HCT116 (cell line): Measurements from ENCODE around the gene GNG2. TPM values are rescaled to one million over a fixed set of nuclear protein-coding genes. Genes with fewer than 3 reads are reported as not detected.

Experiments used
- ATAC-seq: fragments of 200-7000 bp; cut with Tn5 transposase; 2 replicates; pipeline ENCODE4 v1.9.1; 2020; ENCODE audit warnings: mild to moderate bottlenecking, moderate library complexity
- BruUV-seq: library from RNA; stranded (reverse); fragments of 400-500 nt; replicated peaks from 2 replicates; lab custom pipeline; 2021; lab: Mats Ljungman, UMichigan
- CTCF ChIA-PET: fragments of 300-600 bp; sonication (Branson Sonifier 250); formaldehyde crosslinking; loops from one replicate; lab custom pipeline; 2021; ENCODE audit warnings: antibody characterized with exemption; lab: Charles Lee
- POLR2A ChIA-PET: fragments of 300-600, 350-600 bp; sonication (Branson Sonifier 250); formaldehyde crosslinking; loops from one replicate; lab custom pipeline; 2021; ENCODE audit warnings: antibody characterized with exemption; lab: Charles Lee
- RAD21 ChIA-PET, 2 experiments: fragments of 300-600 bp; sonication (Branson Sonifier 250); formaldehyde crosslinking; loops; one replicate each; lab custom pipeline; 2023; ENCODE audit warnings: low total read pairs in 2 of 2; ENCODE audit not compliant: uncharacterized antibody in 2 of 2, unreplicated experiment in 2 of 2, low non-redundant PET in 1 of 2; lab: Charles Lee
- DNase-seq: peaks from one replicate; pipeline ENCODE4 v3.0.0-alpha.2; 2010; ENCODE audit warnings: low read depth, low spot score
- H2AFZ ChIP-seq: fragments of 200-600 bp; shearing (Covaris generic), sonication (generic); 2 replicates; pipeline ENCODE4 v1.6.1; 2017; ENCODE audit warnings: low read depth, mixed run types, mixed read lengths, antibody characterized with exemption, low read length; ENCODE audit not compliant: poor library complexity, severe bottlenecking
- H3K27ac ChIP-seq: 2 replicates; pipeline ENCODE4 v1.5.1; 2012; ENCODE audit warnings: low read depth, low read length
- H3K27me3 ChIP-seq: fragments of 200-600 bp; sonication (generic); 2 replicates; pipeline ENCODE4 v1.6.1; 2016; ENCODE audit warnings: mixed run types, low read length, mixed read lengths; ENCODE audit not compliant: insufficient read depth
- H3K36me3 ChIP-seq, 2 experiments: fragments of 200-500 bp in 1 of 2; fragments of 200-600 bp in 1 of 2; sonication (Bioruptor generic) in 1 of 2; sonication (generic) in 1 of 2; 2 replicates each; pipeline versions ENCODE4 v1.5.1 to v1.6.1; 2014 to 2016; ENCODE audit warnings: low read length in 2 of 2, inconsistent platforms in 1 of 2, mixed read lengths in 1 of 2, mixed run types in 1 of 2; ENCODE audit not compliant: insufficient read depth in 2 of 2, control insufficient read depth in 1 of 2
- H3K4me1 ChIP-seq, 2 experiments: fragments of 200-600 bp in 1 of 2; sonication (generic) in 1 of 2; 2 replicates each; pipeline versions ENCODE4 v1.5.1 to v1.6.1; 2012 to 2017; ENCODE audit warnings: low read length in 2 of 2, inconsistent platforms in 1 of 2, mild to moderate bottlenecking in 1 of 2, mixed read lengths in 1 of 2, mixed run types in 1 of 2, moderate library complexity in 1 of 2; ENCODE audit not compliant: insufficient read depth in 2 of 2, control insufficient read depth in 1 of 2
- H3K4me2 ChIP-seq: fragments of 200-600 bp; sonication (generic); 2 replicates; pipeline ENCODE4 v1.6.1; 2017; ENCODE audit warnings: mixed run types, low read length, mixed read lengths
- H3K4me3 ChIP-seq, 2 experiments: fragments of 200-600 bp in 1 of 2; sonication (generic) in 1 of 2; replicated peaks in 1 of 2; 2 replicates each; pipeline ENCODE4 v1.5.1; 2011 to 2016; ENCODE audit warnings: low read length in 2 of 2, control low read depth in 1 of 2, low read depth in 1 of 2, mild to moderate bottlenecking in 1 of 2, mixed read lengths in 1 of 2, mixed run types in 1 of 2
- H3K79me2 ChIP-seq: fragments of 200-600 bp; sonication (generic); 2 replicates; pipeline ENCODE4 v1.6.1; 2017; ENCODE audit warnings: mild to moderate bottlenecking, mixed run types, low read length, moderate library complexity, mixed read lengths; ENCODE audit not compliant: insufficient read depth
- H3K9ac ChIP-seq: fragments of 200-600 bp; sonication (generic); 2 replicates; pipeline ENCODE4 v1.6.1; 2016; ENCODE audit warnings: low read length, mixed read lengths
- H3K9me2 ChIP-seq: fragments of 200-600 bp; sonication (generic), shearing (Covaris generic); 2 replicates; pipeline ENCODE4 v1.6.1; 2017; ENCODE audit warnings: mixed run types, mild to moderate bottlenecking, moderate library complexity; ENCODE audit not compliant: insufficient read depth
- H3K9me3 ChIP-seq, 2 experiments: fragments of 200-500 bp in 1 of 2; fragments of 200-600 bp in 1 of 2; sonication (Bioruptor generic) in 1 of 2; sonication (generic) in 1 of 2; 2 replicates each; pipeline ENCODE4 v1.6.1; 2014 to 2017; ENCODE audit warnings: low read length in 2 of 2, mixed read lengths in 2 of 2, inconsistent platforms in 1 of 2, low read depth in 1 of 2, mild to moderate bottlenecking in 1 of 2, mixed run types in 1 of 2, moderate library complexity in 1 of 2; ENCODE audit not compliant: control insufficient read depth in 1 of 2, insufficient read depth in 1 of 2
- H4K20me1 ChIP-seq: fragments of 200-600 bp; sonication (generic), shearing (Covaris generic); 2 replicates; pipeline ENCODE4 v1.6.1; 2017; ENCODE audit warnings: mixed run types, mild to moderate bottlenecking, moderate library complexity; ENCODE audit not compliant: insufficient read depth
- CEBPB ChIP-seq: IDR thresholded peaks from 2 replicates; pipeline ENCODE4 v1.6.1; 2012; ENCODE audit warnings: low read depth
- ELF1 ChIP-seq: IDR thresholded peaks from 2 replicates; pipeline ENCODE4 v1.6.1; 2012; ENCODE audit warnings: low read depth, borderline replicate concordance
- MAX ChIP-seq: IDR thresholded peaks from 2 replicates; pipeline ENCODE4 v1.6.1; 2012
- SRF ChIP-seq: IDR thresholded peaks from 2 replicates; pipeline ENCODE4 v1.6.1; 2012; ENCODE audit warnings: low read depth
- TCF7L2 ChIP-seq: IDR thresholded peaks from 2 replicates; pipeline ENCODE4 v1.7.0; 2011; ENCODE audit warnings: borderline replicate concordance, inconsistent platforms; ENCODE audit not compliant: insufficient read depth, insufficient read length; ENCODE audit errors: extremely low read depth
- ZNF274 ChIP-seq: fragments of 200-500 bp; sonication (Bioruptor generic); IDR thresholded peaks from 2 replicates; pipeline ENCODE4 v1.6.1; 2014; ENCODE audit warnings: mild to moderate bottlenecking, low read depth, low read length, inconsistent platforms
- intact Hi-C: fragments of 100-400 bp; cut with micrococcal nuclease; formaldehyde crosslinking; loops from 2 replicates; pipeline ENCODE4 v1.10.0; 2022
- total RNA-seq: library from RNA; stranded (reverse); gene quantifications from one replicate; pipeline ENCODE4 v1.2.1, GENCODE V29; 2021; ENCODE audit not compliant: unreplicated experiment

Gene GNG2
- total RNA-seq, 1 experiment from 2014 or later, result 0.74 TPM

GRCh38 chr14:51881636-51882035 is 21.2 kb downstream of the GNG2 start:
- no peak overlapping the region for H3K27ac ChIP-seq
- ChIA-PET CTCF (interaction anchor here (1.6 kb wide), 1 partner anchor 97 kb away, joined by 5 read pairs; no protein-coding TSS in a partner anchor), POLR2A (no interaction called here), RAD21 (no interaction called here)
- H3K4me3 ChIP-seq, result no peak overlapping the region
- no peak overlapping the region for H2AFZ ChIP-seq
- intact Hi-C loops, result no loop called here
- BruUV-seq, result no TSS peak
- H4K20me1 ChIP-seq, result no peaks in the 10 kb centered on the region
- no peak overlapping the region for H3K4me2 ChIP-seq
- no peaks in the 10 kb centered on the region for H3K9me3 ChIP-seq
- ATAC-seq (no peak), DNase-seq (no peak)
- H3K9ac ChIP-seq, result no peak overlapping the region
- peaks cover 0 to 5% of the 10 kb centered on the region in 2 experiments; a peak in 2 of 4 replicates for H3K4me1 ChIP-seq
- H3K79me2 ChIP-seq, result no peaks in the 10 kb centered on the region
- no peaks in the 10 kb centered on the region for H3K36me3 ChIP-seq
- TF ChIP-seq ZNF274, result no peak
- no peak for TF ChIP-seq SRF
- no peak for TF ChIP-seq ELF1
- TF ChIP-seq TCF7L2, result no peak
- TF ChIP-seq MAX, result no peak
- no peaks in the 10 kb centered on the region for H3K9me2 ChIP-seq
- no peaks in the 10 kb centered on the region for H3K27me3 ChIP-seq

- ChIA-PET RAD21 (no interaction called here), POLR2A (interaction anchor here (0.5 kb wide), 1 partner anchor 20 kb away, joined by 3 read pairs; no protein-coding TSS in a partner anchor), CTCF (no interaction called here)
- ATAC-seq (no peak), DNase-seq (no peak)
- no peaks in the 10 kb centered on the region for H3K36me3 ChIP-seq
- BruUV-seq, result no TSS peak
- intact Hi-C loops, result no loop called here
- peaks cover 0 to 5% of the 10 kb centered on the region in 2 experiments; a peak in 2 of 4 replicates for H3K4me1 ChIP-seq
- no peak overlapping the region for H2AFZ ChIP-seq
- H3K27ac ChIP-seq, result no peak overlapping the region
- no peak for TF ChIP-seq CEBPB
- H3K27me3 ChIP-seq, result no peaks in the 10 kb centered on the region
- H3K9me2 ChIP-seq, result no peaks in the 10 kb centered on the region
- H3K9me3 ChIP-seq, result no peaks in the 10 kb centered on the region
- H3K4me2 ChIP-seq, result no peak overlapping the region
- no peak overlapping the region for H3K9ac ChIP-seq
- no peaks in the 10 kb centered on the region for H4K20me1 ChIP-seq
- H3K4me3 ChIP-seq, result no peak overlapping the region
- H3K79me2 ChIP-seq, result no peaks in the 10 kb centered on the region
These were observed 22.8 kb downstream of the GNG2 start for GRCh38 chr14:51883232-51883631.
